K562 treated with DMSO at 1 percent for 48 hours (cell line): ENCODE data around the gene SLIRP. TPM values are rescaled to one million over a fixed set of nuclear protein-coding genes. Genes with fewer than 3 reads are reported as not detected.

Source experiments
- total RNA-seq: library from RNA; unstranded; fragments of 300-600 nt; gene quantifications from 2 replicates; pipeline ENCODE4 v1.2.3, GENCODE V29; 2022; ENCODE audit warnings: low replicate concordance; ENCODE audit errors: extremely low read depth

The SLIRP gene
- not detected in 2 replicates for total RNA-seq

GRCh38 chr14:77707724-77708408 is at the start of gene SLIRP, which contains the start of gene ALKBH1:
Gene SLIRP, plus strand, starts transcription at chr14:77708103. Its CDS starts 9 bp downstream, at chr14:77708112.
Gene ALKBH1, minus strand, starts transcription at chr14:77708023. Its CDS starts 19 bp downstream, at chr14:77708004.

GRCh38 chr14:77760381-77761204 is 52.7 kb downstream of the SLIRP start, which contains the start of gene SNW1:
Gene SNW1, minus strand, starts transcription at chr14:77761156. Its CDS starts 29 bp downstream, at chr14:77761127.

Other genes with a start within 250 kb of the SLIRP start
- not detected in 2 replicates for gene ISM2, start 209.3 kb upstream of the SLIRP start, total RNA-seq
- not detected in 2 replicates for gene SPTLC2, start 91.5 kb upstream of the SLIRP start, total RNA-seq
- not detected in 2 replicates for gene ALKBH1, start 80 bp upstream of the SLIRP start, total RNA-seq
- gene SNW1, start 53.1 kb downstream of the SLIRP start, total RNA-seq, result not detected in 2 replicates
- gene ADCK1, start 92.0 kb downstream of the SLIRP start, total RNA-seq, result not detected in 2 replicates